HG02884 (cell line): ENCODE data around the gene ATP2A1.
"Not testable (repeated sequence)": the region's sequence is repeated elsewhere in the genome, so short reads cannot be mapped to it uniquely, and the experiment has no call there.

Experiments
- ATAC-seq: cut with Tn5 transposase; IDR thresholded peaks from one replicate; pipeline ENCODE4 v1.9.1; 2021; ENCODE audit warnings: mild to moderate bottlenecking, moderate library complexity; ENCODE audit not compliant: unreplicated experiment

ATP2A1 gene

GRCh38 chr16:28932339-28933141 is 54.3 kb downstream of the ATP2A1 start:
- no peak for ATAC-seq

GRCh38 chr16:28933171-28933570 is 54.9 kb downstream of the ATP2A1 start:
- ATAC-seq, result no peak

DNA sequence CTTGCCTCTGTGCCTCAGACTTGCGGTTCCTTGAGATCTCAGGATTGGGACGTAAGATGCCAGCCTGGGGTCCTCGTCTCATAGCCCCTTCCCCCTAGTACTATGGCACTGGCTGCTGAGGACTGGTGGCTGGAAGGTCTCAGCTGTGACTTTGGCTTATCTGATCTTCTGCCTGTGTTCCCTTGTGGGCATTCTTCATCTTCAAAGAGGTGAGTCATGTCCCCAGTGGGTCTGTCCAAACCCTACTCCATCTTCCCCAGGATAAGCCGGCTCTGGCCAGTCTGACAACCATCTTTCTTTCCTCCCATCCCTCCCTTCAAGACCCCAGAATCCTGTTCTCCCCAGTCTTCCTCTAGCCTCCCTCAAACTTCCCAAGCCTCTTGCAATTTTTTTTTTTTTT is 57.1 kb downstream of the ATP2A1 start:
- no peak for ATAC-seq

GRCh38 chr16:28935924-28936783 is 57.9 kb downstream of the ATP2A1 start:
- ATAC-seq, result peak; percentile 79

DNA sequence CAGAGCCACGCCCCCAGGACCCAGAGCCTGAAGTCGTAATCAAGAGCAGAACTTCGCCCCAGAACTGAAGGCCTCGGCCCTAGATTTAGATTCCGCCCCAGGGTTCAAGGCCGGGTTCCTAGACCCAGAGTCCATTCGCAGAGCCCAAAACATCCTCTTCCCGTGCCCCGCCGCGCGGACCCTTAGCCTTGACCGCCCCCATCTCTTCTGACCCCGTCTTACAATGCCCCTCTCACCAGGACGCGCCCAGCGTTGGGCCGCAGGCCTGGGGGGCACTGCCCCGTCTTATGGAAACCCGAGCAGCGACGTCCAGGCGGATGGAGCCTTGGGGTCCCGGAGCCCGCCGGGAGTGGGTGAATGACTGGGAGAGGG is 58.5 kb downstream of the ATP2A1 start:
- no peak for ATAC-seq

DNA sequence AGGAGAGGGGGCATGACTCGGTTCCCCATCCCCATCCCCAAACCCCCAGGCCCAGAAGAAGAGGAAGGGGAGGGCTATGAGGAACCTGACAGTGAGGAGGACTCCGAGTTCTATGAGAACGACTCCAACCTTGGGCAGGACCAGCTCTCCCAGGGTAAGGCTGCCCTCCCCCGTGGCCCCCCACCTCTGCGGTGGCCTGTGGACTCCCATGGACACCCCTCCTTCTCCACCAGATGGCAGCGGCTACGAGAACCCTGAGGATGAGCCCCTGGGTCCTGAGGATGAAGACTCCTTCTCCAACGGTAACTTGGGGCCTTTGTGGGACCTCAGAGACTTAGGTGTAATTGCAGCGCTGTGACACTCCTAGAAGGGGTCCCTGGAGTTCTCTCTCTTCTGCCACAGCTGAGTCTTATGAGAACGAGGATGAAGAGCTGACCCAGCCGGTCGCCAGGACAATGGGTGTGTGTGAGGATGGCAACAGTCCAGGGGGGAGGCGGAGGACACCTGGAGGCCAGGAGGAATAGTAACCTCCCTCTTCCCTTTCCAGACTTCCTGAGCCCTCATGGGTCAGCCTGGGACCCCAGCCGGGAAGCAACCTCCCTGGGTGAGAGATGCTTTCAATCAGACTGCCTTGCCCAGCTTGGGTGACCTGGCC is 59.1 kb downstream of the ATP2A1 start:
- no peak for ATAC-seq

- no peak for ATAC-seq
Measured at GRCh38 chr16:28938721-28939120, 60.4 kb downstream of the ATP2A1 start.

GRCh38 chr16:28939825-28940224 is 61.5 kb downstream of the ATP2A1 start:
- ATAC-seq, result not testable (repeated sequence)

GRCh38 chr16:28943281-28943680 is 65.0 kb downstream of the ATP2A1 start:
- ATAC-seq, result no peak

DNA sequence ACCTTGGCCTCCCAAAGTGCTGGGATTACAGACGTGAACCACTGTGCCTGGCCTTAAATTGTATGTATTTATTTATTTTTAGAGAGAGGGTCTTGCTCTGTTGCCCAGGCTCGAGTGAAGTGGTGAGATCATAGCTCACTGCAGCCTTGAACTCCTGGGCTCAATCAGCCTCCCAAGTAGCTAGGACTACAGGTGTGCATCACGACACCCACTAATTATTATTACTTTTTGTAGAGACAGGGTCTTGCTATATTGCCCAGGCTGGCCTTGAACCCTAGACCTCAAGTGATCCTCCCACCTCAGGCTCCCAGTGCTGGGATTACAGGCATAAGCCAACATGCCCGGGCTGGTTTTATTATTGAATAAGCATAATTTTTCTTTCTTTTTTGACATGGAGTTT is 68.4 kb downstream of the ATP2A1 start:
- no peak for ATAC-seq

- ATAC-seq, result peak; percentile 90
Measured at GRCh38 chr16:28950648-28951409, 72.5 kb downstream of the ATP2A1 start, which contains the start of gene NFATC2IP. Gene NFATC2IP (plus strand): TSS chr16:28950937. CDS start chr16:28951012, 75 bp downstream.

GRCh38 chr16:28951410-28951943 is 73.2 kb downstream of the ATP2A1 start:
- peak; percentile 19 for ATAC-seq
